Right atrium auricular region (tissue), 2 donors: ENCODE data around the gene EFCC1. TPM values are rescaled to one million over a fixed set of nuclear protein-coding genes. Genes with fewer than 3 reads are reported as not detected.

Experiments used
- DNase-seq: peaks from one replicate; pipeline ENCODE4 v3.0.0-alpha.2; 2019; ENCODE audit warnings: low spot score
- H3K27ac ChIP-seq, 2 donors: fragments of 200-600 bp; sonication (generic); 1 replicate in 1 of 2; 2 replicates in 1 of 2; pipeline ENCODE4 v1.5.1; 2016 to 2019
- H3K27me3 ChIP-seq, 2 donors: fragments of 200-600 bp; sonication (generic); one replicate each; pipeline versions ENCODE4 v1.5.1 to v1.6.0; 2017 to 2019
- H3K36me3 ChIP-seq: fragments of 200-600 bp; sonication (generic); one replicate; pipeline ENCODE4 v1.5.1; 2016
- H3K4me1 ChIP-seq, 2 donors: fragments of 200-600 bp; sonication (generic); one replicate each; pipeline versions ENCODE4 v1.5.1 to v1.6.0; 2017 to 2019
- H3K4me3 ChIP-seq, 2 donors: fragments of 200-600 bp; sonication (generic); 1 replicate in 1 of 2; 2 replicates in 1 of 2; pipeline ENCODE4 v1.5.1; 2017 to 2019; ENCODE audit warnings: mild to moderate bottlenecking in 1 of 2, moderate library complexity in 1 of 2
- H3K9me3 ChIP-seq, 2 donors: fragments of 200-600 bp; sonication (generic); one replicate each; pipeline ENCODE4 v1.5.1; 2019
- CTCF ChIP-seq, 2 donors: fragments of 200-600 bp; sonication (generic); IDR thresholded peaks; one replicate each; pipeline ENCODE4 v1.5.1; 2019; ENCODE audit warnings: antibody characterized with exemption in 2 of 2
- total RNA-seq, 2 donors: library from RNA; depleted of rRNA; stranded (reverse); fragments of >200 nt; gene quantifications; one replicate each; pipeline ENCODE4 v1.1.0, GENCODE V29; 2016

Gene EFCC1
- total RNA-seq, 2 donors from 2014 or later, result 1.2 to 1.5 TPM

- no peak for TF ChIP-seq CTCF (IDR thresholded peaks at IDR 0.05)
- Histone ChIP-seq H3K4me1 (peaks cover 0 to 26% of the 10 kb centered on the region in 2 donors), H3K27me3 (no peaks in the 10 kb centered on the region), H3K4me3 (no peak overlapping the region), H3K9me3 (peaks cover 0 to 5% of the 10 kb centered on the region in 2 donors), H3K36me3 (no peaks in the 10 kb centered on the region), H3K27ac (no peak overlapping the region)
- no peak for DNase-seq
Measured at GRCh38 chr3:129046732-129047552, 45.8 kb downstream of the EFCC1 start.

GRCh38 chr3:129047553-129047839 lies 46.4 kb downstream of the EFCC1 start:
- no peak for TF ChIP-seq CTCF (IDR thresholded peaks at IDR 0.05)
- DNase-seq, result no peak
- Histone ChIP-seq H3K4me1 (peaks cover 0 to 32% of the 10 kb centered on the region in 2 donors), H3K9me3 (peaks cover 0 to 5% of the 10 kb centered on the region in 2 donors), H3K36me3 (no peaks in the 10 kb centered on the region), H3K4me3 (no peak overlapping the region), H3K27ac (no peak overlapping the region), H3K27me3 (no peaks in the 10 kb centered on the region)

- H3K9me3 ChIP-seq, result no peaks in the 10 kb centered on the region
- peak overlapping the region in 1 of 2 donors; percentile 51 for H3K27ac ChIP-seq
- H3K27me3 ChIP-seq, result no peaks in the 10 kb centered on the region
- H3K36me3 ChIP-seq, result no peaks in the 10 kb centered on the region
- no peak for DNase-seq
- peaks cover 0 to 43% of the 10 kb centered on the region in 2 donors for H3K4me1 ChIP-seq
- no peak for TF ChIP-seq CTCF (IDR thresholded peaks at IDR 0.05)
- H3K4me3 ChIP-seq, result no peak overlapping the region
Measured at GRCh38 chr3:129050556-129051295, 49.6 kb downstream of the EFCC1 start.

GRCh38 chr3:129051871-129052340 lies 50.8 kb downstream of the EFCC1 start:
- H3K9me3 ChIP-seq, result no peaks in the 10 kb centered on the region
- DNase-seq, result peak; percentile 74
- no peaks in the 10 kb centered on the region for H3K36me3 ChIP-seq
- TF ChIP-seq CTCF (IDR thresholded peaks at IDR 0.05), result no peak
- no peaks in the 10 kb centered on the region for H3K27me3 ChIP-seq
- peak overlapping the region; percentile 51 to 76 for H3K27ac ChIP-seq
- peaks cover 0 to 35% of the 10 kb centered on the region in 2 donors for H3K4me1 ChIP-seq
- no peak overlapping the region for H3K4me3 ChIP-seq

GRCh38 chr3:129052675-129053074 lies 51.6 kb downstream of the EFCC1 start:
- Histone ChIP-seq H3K36me3 (no peaks in the 10 kb centered on the region), H3K9me3 (no peaks in the 10 kb centered on the region), H3K27ac (peak overlapping the region; percentile 51 to 76), H3K27me3 (no peaks in the 10 kb centered on the region), H3K4me3 (no peak overlapping the region), H3K4me1 (peaks cover 0 to 35% of the 10 kb centered on the region in 2 donors)
- no peak for TF ChIP-seq CTCF (IDR thresholded peaks at IDR 0.05)
- peak; percentile 64 for DNase-seq
